H9 (cell line): ENCODE results near the gene NOS1AP. TPM values are rescaled to one million over a fixed set of nuclear protein-coding genes. Genes with fewer than 3 reads are reported as not detected.

Source experiments
- DNase-seq: peaks from one replicate; pipeline ENCODE4 v3.0.0-alpha.2; 2017
- H2AFZ ChIP-seq: one replicate; pipeline ENCODE4 v1.6.1; 2013; ENCODE audit warnings: mild to moderate bottlenecking, low read length, control low read depth, moderate library complexity
- H2AK5ac ChIP-seq: 2 replicates; pipeline ENCODE4 v1.6.1; 2013; ENCODE audit warnings: low read length, control low read depth, mixed read lengths; ENCODE audit not compliant: insufficient read length
- H2BK120ac ChIP-seq: one replicate; pipeline ENCODE4 v1.6.1; 2013; ENCODE audit warnings: low read depth, mild to moderate bottlenecking, low read length, control low read depth, inconsistent platforms; ENCODE audit not compliant: poor library complexity, severe bottlenecking
- H2BK12ac ChIP-seq: 2 replicates; pipeline ENCODE4 v1.6.1; 2013; ENCODE audit warnings: low read length, control low read depth, mixed read lengths, low read depth; ENCODE audit not compliant: insufficient read length
- H2BK15ac ChIP-seq: 2 replicates; pipeline ENCODE4 v1.6.1; 2013; ENCODE audit warnings: low read depth, low read length, control low read depth
- H2BK20ac ChIP-seq: one replicate; pipeline ENCODE4 v1.6.1; 2013; ENCODE audit warnings: low read depth, mild to moderate bottlenecking, low read length, control low read depth, inconsistent platforms; ENCODE audit not compliant: poor library complexity, severe bottlenecking
- H2BK5ac ChIP-seq: 2 replicates; pipeline ENCODE4 v1.6.1; 2013; ENCODE audit warnings: low read length, control low read depth, mixed read lengths; ENCODE audit not compliant: insufficient read length
- H3K14ac ChIP-seq: 2 replicates; pipeline ENCODE4 v1.6.1; 2013; ENCODE audit warnings: low read length, control low read depth; ENCODE audit not compliant: insufficient read depth
- H3K18ac ChIP-seq: 2 replicates; pipeline ENCODE4 v1.6.1; 2013; ENCODE audit warnings: low read depth, mild to moderate bottlenecking, mixed read lengths, low read length, control low read depth; ENCODE audit not compliant: insufficient read length
- H3K23ac ChIP-seq: 2 replicates; pipeline ENCODE4 v1.6.1; 2013; ENCODE audit warnings: low read length, control low read depth, mixed read lengths, low read depth; ENCODE audit not compliant: insufficient read length
- H3K23me2 ChIP-seq: 2 replicates; pipeline ENCODE4 v1.6.1; 2013; ENCODE audit warnings: low read depth, mild to moderate bottlenecking, mixed read lengths, low read length, control low read depth; ENCODE audit not compliant: insufficient read length, poor library complexity, severe bottlenecking
- H3K27ac ChIP-seq: 2 replicates; pipeline ENCODE4 v1.5.1; 2013; ENCODE audit warnings: low read length, control low read depth, mixed read lengths, low read depth; ENCODE audit not compliant: insufficient read length
- H3K27me3 ChIP-seq: 2 replicates; pipeline ENCODE4 v1.6.1; 2013; ENCODE audit warnings: low read length, control low read depth, inconsistent platforms; ENCODE audit not compliant: insufficient read depth
- H3K4ac ChIP-seq: 2 replicates; pipeline ENCODE4 v1.6.1; 2013; ENCODE audit warnings: low read depth, mild to moderate bottlenecking, control low read depth, inconsistent platforms, low read length, moderate library complexity
- H3K4me1 ChIP-seq: 2 replicates; pipeline ENCODE4 v1.6.1; 2013; ENCODE audit warnings: low read length, control low read depth, inconsistent platforms; ENCODE audit not compliant: insufficient read depth
- H3K4me2 ChIP-seq: 2 replicates; pipeline ENCODE4 v1.6.1; 2013; ENCODE audit warnings: low read length, control low read depth, mixed read lengths; ENCODE audit not compliant: insufficient read length, insufficient read depth
- H3K56ac ChIP-seq: 2 replicates; pipeline ENCODE4 v1.6.1; 2013; ENCODE audit warnings: low read depth, mild to moderate bottlenecking, mixed read lengths, low read length, control low read depth; ENCODE audit not compliant: insufficient read length
- H3K79me1 ChIP-seq: 2 replicates; pipeline ENCODE4 v1.6.1; 2013; ENCODE audit warnings: low read depth, mild to moderate bottlenecking, moderate library complexity, low read length, control low read depth, inconsistent platforms; ENCODE audit not compliant: insufficient read depth, poor library complexity, severe bottlenecking
- H3K79me2 ChIP-seq: 2 replicates; pipeline ENCODE4 v1.6.1; 2013; ENCODE audit warnings: low read length, control low read depth, inconsistent platforms; ENCODE audit not compliant: insufficient read depth
- H3K9ac ChIP-seq: 2 replicates; pipeline ENCODE4 v1.6.1; 2013; ENCODE audit warnings: low read length, control low read depth, mixed read lengths; ENCODE audit not compliant: insufficient read length; ENCODE audit errors: extremely low read depth
- H3K9me3 ChIP-seq: one replicate; pipeline ENCODE4 v1.6.1; 2013; ENCODE audit warnings: low read depth, low read length, inconsistent platforms; ENCODE audit not compliant: control insufficient read depth
- H3T11ph ChIP-seq: one replicate; pipeline ENCODE4 v1.6.1; 2013; ENCODE audit warnings: mild to moderate bottlenecking, low read length, control low read depth, inconsistent platforms
- H4K20me1 ChIP-seq: one replicate; pipeline ENCODE4 v1.6.1; 2013; ENCODE audit not compliant: control insufficient read depth, insufficient read length, insufficient read depth
- H4K5ac ChIP-seq: 2 replicates; pipeline ENCODE4 v1.6.1; 2013; ENCODE audit warnings: low read depth, mild to moderate bottlenecking, mixed read lengths, low read length, control low read depth; ENCODE audit not compliant: insufficient read length
- H4K8ac ChIP-seq: replicated peaks from 2 replicates; pipeline ENCODE4 v1.6.1; 2013; ENCODE audit warnings: low read length, control low read depth, mixed read lengths, low read depth; ENCODE audit not compliant: insufficient read length
- H4K91ac ChIP-seq: 2 replicates; pipeline ENCODE4 v1.6.1; 2013; ENCODE audit warnings: low read depth, mild to moderate bottlenecking, moderate library complexity, mixed read lengths, low read length, control low read depth; ENCODE audit not compliant: insufficient read length
- H3K27ac Mint-ChIP-seq, 3 experiments: 2 replicates in 2 of 3; 3 replicates in 1 of 3; pipeline ENCODE4 v1.8.0; 2020 to 2021; ENCODE audit warnings: mixed read lengths in 3 of 3, mild to moderate bottlenecking in 1 of 3, moderate library complexity in 1 of 3
- H3K27me3 Mint-ChIP-seq: 2 replicates; pipeline ENCODE4 v1.8.0; 2021; ENCODE audit warnings: low read depth, mild to moderate bottlenecking, moderate library complexity, mixed read lengths
- H3K36me3 Mint-ChIP-seq, 3 experiments: 2 replicates in 2 of 3; 3 replicates in 1 of 3; pipeline ENCODE4 v1.8.0; 2020 to 2021; ENCODE audit warnings: low read depth in 3 of 3, mixed read lengths in 3 of 3; ENCODE audit not compliant: insufficient read depth in 1 of 3
- H3K4me1 Mint-ChIP-seq, 2 experiments: 2 replicates each; pipeline ENCODE4 v1.8.0; 2020; ENCODE audit warnings: mixed read lengths in 2 of 2
- H3K4me3 Mint-ChIP-seq, 2 experiments: 2 replicates in 1 of 2; 3 replicates in 1 of 2; pipeline ENCODE4 v1.8.0; 2020 to 2021; ENCODE audit warnings: mild to moderate bottlenecking in 2 of 2, mixed read lengths in 2 of 2, moderate library complexity in 1 of 2
- H3K9me3 Mint-ChIP-seq, 2 experiments: 2 replicates in 1 of 2; 3 replicates in 1 of 2; pipeline ENCODE4 v1.8.0; 2020; ENCODE audit warnings: mild to moderate bottlenecking in 2 of 2, mixed read lengths in 2 of 2, moderate library complexity in 1 of 2
- CTCF ChIP-seq: fragments of 200-600 bp; sonication (generic); conservative IDR thresholded peaks from 3 replicates; pipeline ENCODE4 v1.8.0; 2021; ENCODE audit warnings: antibody characterized with exemption, mild to moderate bottlenecking
- WGBS: extraction: QIAGEN DNeasy Blood & Tissue Kit; methylation state at CpG from one replicate; pipeline ENCODE4 v1.1.7; 2013; ENCODE audit warnings: missing lambda C conversion rate, low lambda C conversion rate, mixed read lengths; ENCODE audit not compliant: insufficient read length; ENCODE audit errors: extremely low coverage; 5-methylcytosine and 5-hydroxymethylcytosine counted together
- total RNA-seq: library from RNA; stranded (reverse); gene quantifications from 2 replicates; pipeline ENCODE4 v1.2.1, GENCODE V29; 2021

NOS1AP gene
- total RNA-seq, 1 experiment from 2014 or later: 8.4 TPM

GRCh38 chr1:162035241-162035640 lies 34.2 kb upstream of the NOS1AP start:
- Histone ChIP-seq H2AK5ac (no peak overlapping the region), H3K4me1 (no peaks in the 10 kb centered on the region), H3K27me3 (no peaks in the 10 kb centered on the region), H3K18ac (no peak overlapping the region), H4K91ac (no peak overlapping the region), H3K4ac (no peak overlapping the region), H4K8ac (no peak overlapping the region), H4K5ac (no peak overlapping the region), H2AFZ (no peak overlapping the region), H2BK120ac (no peak overlapping the region), H2BK5ac (no peak overlapping the region), H4K20me1 (no peaks in the 10 kb centered on the region), H3K4me2 (no peak overlapping the region), H3K79me1 (no peaks in the 10 kb centered on the region), H3K23me2 (no peaks in the 10 kb centered on the region), H2BK15ac (no peak overlapping the region), H3K14ac (no peak overlapping the region), H3T11ph (no peak overlapping the region), H3K27ac (no peak overlapping the region), H2BK12ac (no peak overlapping the region), H3K9me3 (no peaks in the 10 kb centered on the region), H2BK20ac (no peak overlapping the region), H3K9ac (no peak overlapping the region), H3K79me2 (no peaks in the 10 kb centered on the region), H3K23ac (no peak overlapping the region), H3K56ac (no peak overlapping the region)
- no peak for DNase-seq
- Mint-ChIP-seq H3K27me3 (peaks cover 13% of the 10 kb centered on the region), H3K9me3 (no peaks in the 10 kb centered on the region), H3K4me1 (peaks cover 3 to 4% of the 10 kb centered on the region in 2 experiments; a peak in 3 of 4 replicates), H3K4me3 (no peak overlapping the region), H3K27ac (no peak overlapping the region), H3K36me3 (no peaks in the 10 kb centered on the region)
- no peak for TF ChIP-seq CTCF
- no CpG with 5 or more reads among the region's 2 CpGs for WGBS
